ENCODE measurements around the gene MAMDC2.

DNA sequence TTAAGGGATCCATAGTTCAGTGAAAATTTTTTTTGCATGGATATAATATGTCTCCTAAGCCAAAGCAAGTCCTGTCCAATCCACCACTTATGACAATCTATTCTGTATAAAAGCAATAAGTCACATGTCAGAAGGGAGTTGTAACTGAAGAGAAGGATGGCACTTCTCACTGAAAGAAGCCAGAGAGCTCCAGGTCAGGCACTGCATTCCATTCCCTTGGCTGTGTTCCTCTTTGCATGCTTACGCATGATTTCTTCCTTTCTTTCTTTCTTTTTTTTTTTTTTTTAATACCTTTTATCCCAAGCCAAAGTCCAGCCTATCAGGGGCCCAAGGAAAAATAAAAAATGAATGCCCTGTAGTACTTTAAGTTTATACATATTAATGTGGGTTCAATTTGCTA, 39.8 kb downstream of the MAMDC2 start:
- TF ChIP-seq CTCF (conservative IDR thresholded peaks at IDR 0.05) (no peak), EZH2 (IDR thresholded peaks at IDR 0.05; ENCODE audit: low read depth) (no peak)

Data from PC-9 (cell line).